Fibroblast of peridontal ligament (primary cell): ENCODE results near the gene WWC2.

ENCODE experiments used
- DNase-seq: peaks from one replicate; pipeline ENCODE4 v3.0.0-alpha.2; 2010; ENCODE audit errors: extremely low read depth

Gene WWC2

GRCh38 chr4:183256756-183257385 lies 157.8 kb downstream of the WWC2 start:
- peak; percentile 56 for DNase-seq

GRCh38 chr4:183257808-183258207 lies 158.8 kb downstream of the WWC2 start:
- DNase-seq, result no peak

- DNase-seq, result no peak
Observed at GRCh38 chr4:183260491-183261151, 161.6 kb downstream of the WWC2 start.

- peak; percentile 82 for DNase-seq
Observed at GRCh38 chr4:183261953-183262775, 163.1 kb downstream of the WWC2 start.

- DNase-seq, result no peak
Observed at GRCh38 chr4:183262776-183263100, 163.7 kb downstream of the WWC2 start.

- DNase-seq, result no peak
Observed at GRCh38 chr4:183263787-183264386, 164.8 kb downstream of the WWC2 start.

GRCh38 chr4:183264614-183265013 lies 165.6 kb downstream of the WWC2 start:
- DNase-seq, result peak; percentile 80

GRCh38 chr4:183266371-183266770 lies 167.3 kb downstream of the WWC2 start:
- no peak for DNase-seq

- no peak for DNase-seq
Observed at GRCh38 chr4:183268556-183268955, 169.5 kb downstream of the WWC2 start.

GRCh38 chr4:183272384-183272783 lies 173.3 kb downstream of the WWC2 start:
- DNase-seq, result no peak

GRCh38 chr4:183276106-183276505 lies 177.0 kb downstream of the WWC2 start:
- DNase-seq, result no peak

GRCh38 chr4:183284258-183284785 lies 185.3 kb downstream of the WWC2 start:
- no peak for DNase-seq

GRCh38 chr4:183284965-183285364 lies 185.9 kb downstream of the WWC2 start:
- DNase-seq, result peak; percentile 90

- no peak for DNase-seq
Observed at GRCh38 chr4:183285886-183286285, 186.8 kb downstream of the WWC2 start.

GRCh38 chr4:183286590-183287308 lies 187.7 kb downstream of the WWC2 start:
- DNase-seq, result no peak

- no peak for DNase-seq
Observed at GRCh38 chr4:183287309-183287659, 188.2 kb downstream of the WWC2 start.

GRCh38 chr4:183287677-183288076 lies 188.6 kb downstream of the WWC2 start:
- no peak for DNase-seq

- no peak for DNase-seq
Observed at GRCh38 chr4:183288955-183289354, 189.9 kb downstream of the WWC2 start.

GRCh38 chr4:183289688-183290087 lies 190.6 kb downstream of the WWC2 start:
- no peak for DNase-seq

GRCh38 chr4:183291070-183291469 lies 192.0 kb downstream of the WWC2 start:
- DNase-seq, result no peak

- DNase-seq, result no peak
Observed at GRCh38 chr4:183295711-183296110, 196.7 kb downstream of the WWC2 start.

- no peak for DNase-seq
Observed at GRCh38 chr4:183297675-183298074, 198.6 kb downstream of the WWC2 start.
